NCI-H748 (cell line): ENCODE measurements around the gene RPS26.
A peak's percentile ranks its signal among the peaks of the same experiment; 100 is the strongest.
"Not testable (repeated sequence)": the region's sequence is repeated elsewhere in the genome, so short reads cannot be mapped to it uniquely, and the experiment has no call there.

Source experiments
- DNase-seq: peaks from one replicate; lab custom pipeline; 2025; ENCODE audit not compliant: unreplicated experiment; lab: John Stamatoyannopoulos, UW

RPS26 gene

DNA sequence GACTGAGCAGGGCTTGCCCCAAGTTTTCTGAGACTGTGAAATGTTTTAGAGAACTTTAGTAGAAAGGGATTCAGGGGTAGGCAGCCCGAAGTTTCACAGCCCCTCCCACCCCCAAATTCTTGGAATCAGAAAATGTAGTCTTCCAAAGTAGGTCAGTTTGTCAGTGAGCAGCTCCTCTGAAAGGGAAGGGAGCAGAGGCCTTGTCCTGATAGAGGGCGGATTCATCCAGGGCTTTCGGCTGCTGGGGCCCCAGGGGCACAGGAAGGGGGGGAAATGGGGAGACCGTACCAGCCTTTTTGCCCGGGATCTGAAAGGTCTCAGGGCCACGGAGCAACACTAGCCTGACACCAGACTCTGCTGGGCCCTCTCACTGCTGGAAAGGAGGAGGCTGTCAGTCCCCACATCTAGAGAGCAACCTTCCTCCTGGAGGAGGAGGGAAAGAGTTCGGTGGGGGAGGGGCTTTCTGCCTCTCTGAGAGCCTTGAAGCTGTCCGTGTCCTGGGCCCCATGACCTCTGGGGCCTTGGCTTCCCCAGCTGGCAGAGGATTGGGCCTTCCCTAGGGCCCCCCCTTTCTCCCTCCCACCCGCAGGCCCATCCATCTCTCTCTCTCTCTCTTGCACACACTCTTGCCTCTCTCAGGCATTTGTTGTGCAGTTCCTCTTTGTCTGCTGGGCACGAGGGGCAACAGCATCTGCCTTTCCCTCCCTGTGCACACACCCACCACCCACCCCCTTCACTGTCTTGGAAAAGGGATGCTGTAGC is 21.1 kb upstream of the RPS26 start, which contains the start of gene IKZF4:
IKZF4 (plus strand) TSS at position 621 of the 762 bp plus-strand sequence. CDS start 451 bp downstream, outside the sequence.
- no peak for DNase-seq

- no peak for DNase-seq
Observed at GRCh38 chr12:56021889-56022497, 19.7 kb upstream of the RPS26 start.

DNA sequence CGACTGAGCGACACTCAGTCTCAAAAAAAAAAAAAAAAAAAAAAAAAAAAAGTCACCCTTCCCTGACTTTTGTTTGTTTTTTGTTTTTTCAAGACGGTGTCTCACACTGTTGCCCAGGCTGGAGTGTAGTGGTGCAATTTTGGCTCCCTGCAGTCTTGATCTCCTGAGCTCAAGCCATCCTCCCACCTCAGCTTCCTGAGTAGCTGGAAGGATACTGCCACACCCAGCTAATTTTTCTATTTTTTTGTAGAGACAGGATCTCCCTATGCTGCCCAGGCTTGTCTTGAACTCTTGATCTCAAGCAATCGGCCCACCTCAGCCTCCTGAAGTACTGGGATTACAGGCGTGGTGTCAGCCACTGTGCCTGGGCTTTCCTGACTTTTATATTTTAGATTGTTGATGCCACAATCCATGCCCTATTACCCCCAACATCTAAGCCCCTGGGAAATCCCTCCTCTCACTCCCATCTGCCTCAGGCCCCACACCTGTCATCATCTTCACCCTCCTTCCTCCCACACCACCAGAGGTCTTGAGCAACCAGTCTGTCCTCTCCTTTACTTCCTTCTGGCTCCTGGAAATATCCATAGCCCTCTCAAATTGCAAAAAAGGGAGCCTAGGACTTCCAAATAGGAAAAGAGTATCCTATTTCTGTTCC is 13.1 kb upstream of the RPS26 start:
- DNase-seq, result no peak

- DNase-seq, result no peak
Observed at GRCh38 chr12:56029166-56029519, 12.6 kb upstream of the RPS26 start.

DNA sequence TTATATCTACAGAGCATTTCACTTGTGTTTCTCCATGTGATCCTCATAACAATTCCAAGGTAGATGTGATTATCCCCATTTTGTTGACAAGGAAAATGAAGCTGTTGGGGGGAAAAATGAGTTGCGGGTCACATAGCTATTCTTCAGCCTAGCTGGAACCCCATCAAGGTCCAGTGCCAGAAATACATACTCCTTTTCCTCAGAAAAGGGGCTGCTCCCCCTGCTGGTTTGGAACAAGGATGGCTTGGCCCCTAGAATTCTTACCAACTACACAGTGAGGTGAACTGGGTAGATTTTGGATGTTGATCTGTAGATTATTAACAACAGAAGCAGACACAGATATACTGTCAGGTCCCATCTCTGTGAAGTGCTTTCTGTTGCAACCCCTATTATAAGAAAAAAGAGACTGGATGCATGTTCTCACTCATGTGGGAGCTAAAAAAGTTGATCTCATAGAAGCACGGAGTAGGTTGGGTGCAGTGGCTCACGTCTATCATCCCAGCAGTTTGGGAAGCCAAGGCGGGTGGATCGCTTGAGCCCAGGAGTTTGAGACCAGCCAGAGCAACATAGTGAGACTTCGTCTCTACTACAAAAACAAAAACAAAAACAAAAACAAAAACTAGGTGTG is 11.9 kb upstream of the RPS26 start:
- DNase-seq, result peak; percentile 38

DNA sequence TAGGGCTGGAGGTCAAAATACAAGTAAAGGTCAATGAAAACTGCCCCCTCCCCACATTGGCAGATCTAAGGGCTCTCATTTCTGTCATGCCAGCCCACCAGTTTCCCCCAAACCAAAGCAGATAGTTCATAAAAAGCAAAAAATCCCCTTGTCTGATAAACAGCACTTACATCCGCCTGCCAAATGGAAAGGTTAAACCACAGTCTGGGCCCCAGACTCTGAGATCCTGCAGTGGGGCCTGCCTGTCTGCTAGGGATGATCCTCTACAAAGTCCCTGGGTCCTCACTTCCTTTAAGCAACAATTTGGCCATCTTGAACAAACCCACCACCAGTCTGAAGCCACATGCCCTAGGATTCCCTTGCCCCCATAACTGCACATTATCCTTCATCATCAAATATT is 9.7 kb upstream of the RPS26 start:
- no peak for DNase-seq

DNA sequence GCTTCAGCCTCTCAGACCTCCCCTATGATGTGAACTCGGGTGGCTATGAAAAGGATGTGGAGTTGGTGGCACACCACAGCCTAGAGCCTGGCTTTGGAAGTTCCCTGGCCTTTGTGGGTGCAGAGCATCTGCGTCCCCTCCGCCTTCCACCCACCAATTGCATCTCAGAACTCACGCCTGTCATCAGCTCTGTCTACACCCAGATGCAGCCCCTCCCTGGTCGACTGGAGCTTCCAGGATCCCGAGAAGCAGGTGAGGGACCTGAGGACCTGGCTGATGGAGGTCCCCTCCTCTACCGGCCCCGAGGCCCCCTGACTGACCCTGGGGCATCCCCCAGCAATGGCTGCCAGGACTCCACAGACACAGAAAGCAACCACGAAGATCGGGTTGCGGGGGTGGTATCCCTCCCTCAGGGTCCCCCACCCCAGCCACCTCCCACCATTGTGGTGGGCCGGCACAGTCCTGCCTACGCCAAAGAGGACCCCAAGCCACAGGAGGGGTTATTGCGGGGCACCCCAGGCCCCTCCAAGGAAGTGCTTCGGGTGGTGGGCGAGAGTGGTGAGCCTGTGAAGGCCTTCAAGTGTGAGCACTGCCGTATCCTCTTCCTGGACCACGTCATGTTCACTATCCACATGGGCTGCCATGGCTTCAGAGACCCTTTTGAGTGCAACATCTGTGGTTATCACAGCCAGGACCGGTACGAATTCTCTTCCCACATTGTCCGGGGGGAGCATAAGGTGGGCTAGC is 7.0 kb upstream of the RPS26 start:
- no peak for DNase-seq

GRCh38 chr12:56037161-56037560 is 4.6 kb upstream of the RPS26 start:
- no peak for DNase-seq

GRCh38 chr12:56038022-56038655 is 3.6 kb upstream of the RPS26 start:
- DNase-seq, result no peak

- no peak for DNase-seq
Observed at GRCh38 chr12:56040151-56040550, 1.6 kb upstream of the RPS26 start.

- DNase-seq, result no peak
Observed at GRCh38 chr12:56040963-56041551, 661 bp upstream of the RPS26 start.

- DNase-seq, result peak; percentile 22
Observed at GRCh38 chr12:56042430-56042813, 704 bp downstream of the RPS26 start.

GRCh38 chr12:56042843-56043242 is 1.1 kb downstream of the RPS26 start:
- DNase-seq, result no peak

DNA sequence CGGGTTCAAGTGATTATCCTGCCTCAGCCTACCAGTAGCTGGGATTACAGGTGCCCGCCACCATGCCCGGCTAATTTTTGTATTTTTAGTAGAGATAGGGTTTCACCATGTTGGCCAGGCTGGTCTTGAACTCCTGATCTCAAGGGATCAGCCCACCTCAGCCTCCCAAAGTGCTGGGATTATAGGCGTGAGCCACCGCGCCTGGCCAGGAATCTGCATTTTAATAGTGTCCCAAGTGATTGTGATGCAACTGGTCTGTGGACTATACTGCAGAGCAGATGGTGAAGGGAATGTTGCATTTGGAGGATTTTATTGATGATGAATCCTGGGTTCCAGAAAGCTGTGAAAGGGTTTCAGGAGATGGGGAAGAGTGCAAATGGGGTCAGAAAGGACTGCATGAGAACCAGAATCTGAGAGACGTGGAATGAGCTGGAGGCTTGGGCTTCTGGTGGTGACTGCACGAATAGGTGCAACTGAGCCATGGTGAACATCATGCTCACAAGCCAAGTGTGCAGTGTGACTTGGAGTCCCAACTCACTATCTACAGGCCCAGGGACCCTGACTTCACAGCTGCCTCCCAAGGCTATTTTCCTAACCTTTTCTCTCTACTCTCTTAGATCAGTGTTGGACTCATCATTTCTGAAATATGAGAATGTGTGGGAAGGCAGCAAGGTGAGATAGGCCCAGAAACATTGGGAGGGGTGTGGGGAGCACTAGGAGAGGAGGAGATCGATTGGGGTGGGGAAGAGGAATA is 4.5 kb downstream of the RPS26 start:
- DNase-seq, result no peak

DNA sequence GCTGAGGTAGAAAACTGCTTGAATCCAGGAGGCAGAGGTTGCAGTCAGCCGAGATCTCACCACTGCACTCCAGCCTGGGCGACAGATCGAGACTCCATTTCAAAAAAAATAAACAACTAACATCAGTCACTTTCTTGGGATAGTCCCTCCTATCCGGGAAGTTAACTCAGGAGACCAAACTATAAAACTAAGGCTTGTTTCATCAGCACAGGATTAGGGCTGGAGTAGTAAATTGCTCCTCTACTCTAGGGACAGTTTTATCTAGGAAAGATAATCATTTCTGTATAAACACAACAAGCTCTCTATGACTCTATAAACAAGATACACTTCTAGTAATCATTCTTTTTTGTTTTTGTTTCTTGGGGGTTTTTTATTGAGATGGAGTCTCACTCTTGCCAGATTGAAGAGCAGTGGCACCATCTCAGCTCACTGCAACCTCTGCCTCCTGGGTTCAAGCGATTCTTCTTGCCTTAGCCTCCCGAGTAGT is 11.7 kb downstream of the RPS26 start:
- no peak for DNase-seq

GRCh38 chr12:56059964-56060363 is 18.2 kb downstream of the RPS26 start:
- DNase-seq, result not testable (repeated sequence)

DNA sequence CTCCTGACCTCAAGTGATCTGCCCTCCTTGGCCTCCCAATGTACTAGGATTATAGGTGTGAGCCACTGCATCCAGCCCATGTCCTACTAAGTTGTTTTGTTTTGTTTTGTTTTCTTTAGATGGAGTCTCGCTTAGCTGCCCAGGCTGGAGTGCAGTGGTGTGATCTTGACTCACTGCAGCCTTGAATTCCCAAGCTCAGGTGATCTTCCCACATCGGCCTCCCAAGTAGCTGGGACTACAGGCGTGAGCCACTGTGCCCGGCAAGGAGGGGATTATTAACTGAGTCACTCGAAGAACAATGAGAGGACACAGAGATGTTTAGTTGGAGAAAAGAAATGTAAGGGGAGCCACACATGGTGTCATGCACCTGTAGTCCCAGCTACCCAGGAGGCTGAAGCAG is 20.3 kb downstream of the RPS26 start:
- no peak for DNase-seq

- no peak for DNase-seq
Observed at GRCh38 chr12:56062996-56063395, 21.3 kb downstream of the RPS26 start.

- DNase-seq, result no peak
Observed at GRCh38 chr12:56071648-56072047, 29.9 kb downstream of the RPS26 start.
